H1 (cell line): ENCODE data around the gene ATP11C. TPM values are rescaled to one million over a fixed set of nuclear protein-coding genes. Genes with fewer than 3 reads are reported as not detected.

ENCODE experiments used
- microRNA counts: library from miRNA; unstranded; fragments of <30 nt; microRNA quantifications from one replicate; lab custom pipeline; 2015
- microRNA-seq, 2 experiments: library from miRNA; unstranded; fragments of <30 nt; microRNA quantifications; one replicate each; pipeline versions ENCODE4 to v1.2.0, GENCODE V29; 2016 to 2020; ENCODE audit warnings: borderline microRNAs expressed in 2 of 2, borderline number of aligned reads in 2 of 2, borderline replicate concordance in 1 of 2
- polyA plus RNA-seq, 7 experiments: library from polyadenylated mRNA; depleted of rRNA in 3 of 7; stranded (reverse) in 5 of 7; unstranded in 2 of 7; fragments of >200 nt in 5 of 7; fragments of 200-250 nt in 2 of 7; gene quantifications; 1 replicate in 5 of 7; 2 replicates in 1 of 7; 4 replicates in 1 of 7; pipeline versions ENCODE4 v1.2.1 to v1.2.3, GENCODE V29; 2011 to 2013; ENCODE audit warnings: missing spikeins in 2 of 7, mixed read lengths in 2 of 7
- small RNA-seq: library from polyadenylated mRNA; stranded (forward); fragments of <200 nt; extraction: miRNeasy Mini kit (QIAGEN cat#:217004); gene quantifications from one replicate; pipeline ENCODE3, GENCODE V24; 2013; ENCODE audit not compliant: insufficient read depth
- total RNA-seq: library from RNA; stranded (reverse); fragmentation: NEBNext Ultra II Directional; extraction: Animal tissue kit (Norgen Biotek cat#: 25700); gene quantifications from 2 replicates; pipeline ENCODE4 v1.2.1, GENCODE V29; 2021

The ATP11C gene
- total and polyA plus RNA-seq, 2 of the 8 experiments (the other 6 are each of a cell fraction or from before 2014, with no cell fraction given), result 14.7 to 52.1 TPM

MicroRNAs within 50 kb of the gene (microRNA counts, 767-probe panel; counts per million panel counts)
- microRNA hsa-miR-505-3p (lab: Ali Mortazavi, UCI), result 879 counts per million, percentile 95 among the panel's probes with 10 or more counts

Small RNAs within 50 kb of the gene (microRNA-seq; reads per million reads assigned to microRNA genes)
- gene MIR505, result 55.2 to 92.2 reads per million in 2 experiments

Small RNAs within 50 kb of the gene (small RNA-seq; reads per million reads assigned to genes)
- 269 reads per million, percentile 98 among the genes with 10 or more reads in this experiment for gene MIR505
- not detected for gene RF00425
- gene RF01210, result not detected
- gene RNU6ATAC23P, result not detected

Other genes with a start within 250 kb of the ATP11C start
- 0.71 and 0.96 TPM in 2 replicates for gene MCF2, start 224.9 kb downstream of the ATP11C start, total RNA-seq
- gene MCF2, start 224.9 kb downstream of the ATP11C start, polyA plus RNA-seq (2011; rRNA removed), result 0.09 and 0.30 TPM in 2 replicates
- not detected in 2 replicates for gene CXorf66, start 32.5 kb upstream of the ATP11C start, total RNA-seq
- gene CXorf66, start 32.5 kb upstream of the ATP11C start, polyA plus RNA-seq (2011; rRNA removed), result not detected in 2 replicates